Omental fat pad (tissue), 4 donors: ENCODE results near the gene NWD2. TPM values are rescaled to one million over a fixed set of nuclear protein-coding genes. Genes with fewer than 3 reads are reported as not detected.

ENCODE experiments used
- ATAC-seq: fragments of 150-250 bp; one replicate; pipeline ENCODE4 v1.9.1; 2016; ENCODE audit warnings: mild to moderate bottlenecking, moderate library complexity; ENCODE audit not compliant: low FRiP score
- DNase-seq: peaks from one replicate; pipeline ENCODE4 v3.0.0-alpha.2; 2019; ENCODE audit warnings: low spot score
- CTCF ChIP-seq, 3 donors: fragments of 450-650 bp; IDR thresholded peaks; one replicate each; pipeline ENCODE4 v1.5.1; 2016 to 2017; ENCODE audit warnings: antibody characterized with exemption in 3 of 3, mild to moderate bottlenecking in 3 of 3, moderate library complexity in 2 of 3
- total RNA-seq, 4 donors: library from RNA; depleted of rRNA; stranded (reverse); fragments of >200 nt; gene quantifications; one replicate each; pipeline ENCODE4 v1.1.0, GENCODE V29; 2016

NWD2 gene
- total RNA-seq, 4 donors from 2014 or later: 2.0 to 21.2 (median 11.4) TPM

GRCh38 chr4:37441231-37442061 lies 196.9 kb downstream of the NWD2 start:
- ATAC-seq: no peak
- no peak for TF ChIP-seq CTCF (IDR thresholded peaks at IDR 0.05)
- no peak for DNase-seq

GRCh38 chr4:37442062-37442323 lies 197.4 kb downstream of the NWD2 start:
- DNase-seq (no peak), ATAC-seq (no peak)
- TF ChIP-seq CTCF (IDR thresholded peaks at IDR 0.05): no peak

- ATAC-seq (no peak), DNase-seq (no peak)
- no peak for TF ChIP-seq CTCF (IDR thresholded peaks at IDR 0.05)
Measured at GRCh38 chr4:37443137-37443536, 198.6 kb downstream of the NWD2 start.

- TF ChIP-seq CTCF (IDR thresholded peaks at IDR 0.05): no peak
- DNase-seq: no peak
- ATAC-seq: no peak
Measured at GRCh38 chr4:37445023-37445422, 200.5 kb downstream of the NWD2 start.

DNA sequence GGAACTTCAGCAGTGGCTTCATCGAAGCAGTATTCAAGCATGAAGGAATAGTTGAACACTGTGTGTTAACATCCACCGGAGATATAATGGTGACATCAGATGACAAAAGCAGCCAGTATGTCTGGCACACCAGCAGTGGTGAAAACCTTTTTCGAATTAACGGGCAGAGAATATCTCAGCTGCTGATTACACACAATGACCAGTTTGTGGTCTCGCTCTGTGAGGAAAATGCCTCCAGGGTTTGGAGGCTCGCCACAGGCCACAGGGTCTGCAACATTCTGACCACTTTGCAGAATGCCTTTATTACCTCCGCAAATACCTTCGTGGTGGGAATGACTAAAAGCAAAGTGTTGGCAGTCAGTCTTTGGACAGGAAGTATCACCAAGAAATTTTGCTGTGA lies 201.5 kb downstream of the NWD2 start:
- no peak for ATAC-seq
- TF ChIP-seq CTCF (IDR thresholded peaks at IDR 0.05): no peak
- no peak for DNase-seq

- DNase-seq: no peak
- no peak for ATAC-seq
- TF ChIP-seq CTCF (IDR thresholded peaks at IDR 0.05): no peak
Measured at GRCh38 chr4:37447886-37448285, 203.3 kb downstream of the NWD2 start.

DNA sequence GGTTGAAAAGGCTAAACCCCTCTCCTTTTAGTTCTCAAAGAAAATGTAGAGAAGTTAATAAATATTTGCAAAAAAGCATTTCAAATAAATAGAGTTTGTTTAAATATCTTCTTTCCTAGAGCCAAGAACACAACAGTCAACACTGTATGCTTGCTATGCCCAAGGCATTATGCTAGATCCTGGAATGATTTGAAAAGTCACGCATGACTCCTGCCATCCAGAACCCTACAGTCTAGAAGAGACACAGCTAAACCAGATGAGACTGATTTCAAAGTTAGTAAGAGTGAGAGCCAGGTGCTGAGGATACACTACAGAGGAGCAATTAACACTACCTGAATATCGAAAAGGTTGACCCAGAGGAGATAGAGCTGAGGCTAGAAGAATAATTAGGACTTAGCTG lies 205.8 kb downstream of the NWD2 start:
- ATAC-seq: no peak

More for the DNA sequence above, 205.8 kb downstream of the NWD2 start:
- TF ChIP-seq CTCF (IDR thresholded peaks at IDR 0.05): no peak
- no peak for DNase-seq
